Keratinocyte (primary cell): ENCODE data around the gene GAS6.

Source experiments
- EZH2 ChIP-seq: IDR thresholded peaks from one replicate; pipeline ENCODE4 v1.6.1; 2012; ENCODE audit warnings: inconsistent platforms, mild to moderate bottlenecking, low read length, moderate library complexity
- TF ChIP-seq, protein P1 (sequence below), 3 experiments: IDR thresholded peaks in 1 of 3; conservative IDR thresholded peaks in 1 of 3; optimal IDR thresholded peaks in 1 of 3; 2 replicates in 2 of 3; 3 replicates in 1 of 3; pipeline versions ENCODE3 to v1.5.1; 2011; ENCODE audit warnings: low read length in 3 of 3, mild to moderate bottlenecking in 3 of 3, moderate library complexity in 2 of 3, control low read depth in 1 of 3, inconsistent platforms in 1 of 3; ENCODE audit not compliant: insufficient read depth in 2 of 3; ENCODE audit errors: extremely low read depth in 1 of 3

- TF ChIP-seq EZH2: no peak
- TF ChIP-seq, protein P1, sequence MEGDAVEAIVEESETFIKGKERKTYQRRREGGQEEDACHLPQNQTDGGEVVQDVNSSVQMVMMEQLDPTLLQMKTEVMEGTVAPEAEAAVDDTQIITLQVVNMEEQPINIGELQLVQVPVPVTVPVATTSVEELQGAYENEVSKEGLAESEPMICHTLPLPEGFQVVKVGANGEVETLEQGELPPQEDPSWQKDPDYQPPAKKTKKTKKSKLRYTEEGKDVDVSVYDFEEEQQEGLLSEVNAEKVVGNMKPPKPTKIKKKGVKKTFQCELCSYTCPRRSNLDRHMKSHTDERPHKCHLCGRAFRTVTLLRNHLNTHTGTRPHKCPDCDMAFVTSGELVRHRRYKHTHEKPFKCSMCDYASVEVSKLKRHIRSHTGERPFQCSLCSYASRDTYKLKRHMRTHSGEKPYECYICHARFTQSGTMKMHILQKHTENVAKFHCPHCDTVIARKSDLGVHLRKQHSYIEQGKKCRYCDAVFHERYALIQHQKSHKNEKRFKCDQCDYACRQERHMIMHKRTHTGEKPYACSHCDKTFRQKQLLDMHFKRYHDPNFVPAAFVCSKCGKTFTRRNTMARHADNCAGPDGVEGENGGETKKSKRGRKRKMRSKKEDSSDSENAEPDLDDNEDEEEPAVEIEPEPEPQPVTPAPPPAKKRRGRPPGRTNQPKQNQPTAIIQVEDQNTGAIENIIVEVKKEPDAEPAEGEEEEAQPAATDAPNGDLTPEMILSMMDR (optimal IDR thresholded peaks at IDR 0.05 in 1 of 3, IDR thresholded peaks at IDR 0.05 in 1 of 3, conservative IDR thresholded peaks at IDR 0.05 in 1 of 3; ENCODE audit: extremely low read depth in 1 of 3, insufficient read depth in 2 of 3, low read length in 3 of 3): no peak
Observed at GRCh38 chr13:113804703-113805430, 59.0 kb downstream of the GAS6 start.
